Neural progenitor cell (in vitro differentiated cells): ENCODE results near the gene NOX3. TPM values are rescaled to one million over a fixed set of nuclear protein-coding genes. Genes with fewer than 3 reads are reported as not detected.

ENCODE experiments used
- DNase-seq: peaks from one replicate; pipeline ENCODE4 v3.0.0-alpha.2; 2016; ENCODE audit warnings: low spot score
- H2AFZ ChIP-seq: fragments of 200-600 bp; sonication (generic); replicated peaks from 2 replicates; pipeline ENCODE4 v1.6.1; 2016; ENCODE audit warnings: antibody characterized with exemption
- H3F3A ChIP-seq: fragments of 200-600 bp; sonication (generic); 2 replicates; pipeline ENCODE4 v1.6.1; 2016; ENCODE audit warnings: antibody characterized with exemption, low read depth
- H3K27ac ChIP-seq: fragments of 200-600 bp; sonication (generic); 2 replicates; pipeline ENCODE4 v1.5.1; 2016; ENCODE audit warnings: mild to moderate bottlenecking
- H3K27me3 ChIP-seq: fragments of 200-600 bp; sonication (generic); 2 replicates; pipeline ENCODE4 v1.6.1; 2016; ENCODE audit warnings: mild to moderate bottlenecking, moderate library complexity
- H3K36me3 ChIP-seq: fragments of 200-600 bp; sonication (generic); 2 replicates; pipeline ENCODE4 v1.5.1; 2016
- H3K4me1 ChIP-seq: fragments of 200-600 bp; sonication (generic); 2 replicates; pipeline ENCODE4 v1.6.1; 2016; ENCODE audit warnings: mixed run types
- H3K4me2 ChIP-seq: fragments of 200-600 bp; sonication (generic); 2 replicates; pipeline ENCODE4 v1.6.1; 2016
- H3K4me3 ChIP-seq: fragments of 200-600 bp; sonication (generic); 2 replicates; pipeline ENCODE4 v1.5.1; 2016
- H3K79me2 ChIP-seq: fragments of 200-600 bp; sonication (generic); 2 replicates; pipeline ENCODE4 v1.6.1; 2016; ENCODE audit warnings: low read depth
- H3K9ac ChIP-seq: fragments of 200-600 bp; sonication (generic); 2 replicates; pipeline ENCODE4 v1.6.1; 2016
- H3K9me3 ChIP-seq: fragments of 200-600 bp; sonication (generic); 2 replicates; pipeline ENCODE4 v1.5.1; 2016; ENCODE audit warnings: low read depth
- H4K20me1 ChIP-seq: fragments of 200-600 bp; sonication (generic); 2 replicates; pipeline ENCODE4 v1.6.1; 2016; ENCODE audit warnings: low read depth
- H3K27ac Mint-ChIP-seq: 3 replicates; pipeline ENCODE4 v1.8.0; 2021; ENCODE audit warnings: mixed read lengths
- H3K27me3 Mint-ChIP-seq: 2 replicates; pipeline ENCODE4 v1.8.0; 2022; ENCODE audit warnings: low read depth, mild to moderate bottlenecking, inconsistent platforms, moderate library complexity, mixed read lengths; ENCODE audit not compliant: insufficient read depth
- H3K36me3 Mint-ChIP-seq: 3 replicates; pipeline ENCODE4 v1.8.0; 2021; ENCODE audit warnings: mixed read lengths
- H3K4me1 Mint-ChIP-seq: 3 replicates; pipeline ENCODE4 v1.8.0; 2021; ENCODE audit warnings: mixed read lengths
- H3K4me3 Mint-ChIP-seq: 3 replicates; pipeline ENCODE4 v1.8.0; 2021; ENCODE audit warnings: mild to moderate bottlenecking, moderate library complexity, mixed read lengths
- H3K9me3 Mint-ChIP-seq: 3 replicates; pipeline ENCODE4 v1.8.0; 2020; ENCODE audit warnings: mixed read lengths
- CTCF ChIP-seq: fragments of 200-600 bp; sonication (generic); IDR thresholded peaks from 2 replicates; pipeline ENCODE4 v1.5.1; 2017; ENCODE audit warnings: antibody characterized with exemption, mild to moderate bottlenecking
- EZH2 ChIP-seq: fragments of 200-600 bp; sonication (generic); IDR thresholded peaks from 2 replicates; pipeline ENCODE4 v1.6.1; 2017; ENCODE audit warnings: antibody characterized with exemption, mild to moderate bottlenecking, moderate library complexity
- EZH2phosphoT487 ChIP-seq: fragments of 200-600 bp; sonication (generic); IDR thresholded peaks from 2 replicates; pipeline ENCODE4 v1.6.1; 2017; ENCODE audit warnings: antibody characterized with exemption
- total RNA-seq: library from RNA; depleted of rRNA; stranded (reverse); fragments of >200 nt; gene quantifications from 2 replicates; pipeline ENCODE4 v1.2.3, GENCODE V29; 2015; ENCODE audit warnings: low replicate concordance

Gene NOX3
- total RNA-seq, 1 donor from 2014 or later, result not detected

- DNase-seq, result no peak
- no peak overlapping the region for H2AFZ ChIP-seq
- no peaks in the 10 kb centered on the region for H3K4me1 ChIP-seq
- H3F3A ChIP-seq, result no peaks in the 10 kb centered on the region
- H3K9ac ChIP-seq, result no peak overlapping the region
- no peak overlapping the region for H3K4me3 Mint-ChIP-seq
- H4K20me1 ChIP-seq, result no peaks in the 10 kb centered on the region
- H3K27me3 ChIP-seq, result no peaks in the 10 kb centered on the region
- no peaks in the 10 kb centered on the region for H3K4me1 Mint-ChIP-seq
- H3K36me3 Mint-ChIP-seq, result no peaks in the 10 kb centered on the region
- no peaks in the 10 kb centered on the region for H3K36me3 ChIP-seq
- no peak overlapping the region for H3K27ac Mint-ChIP-seq
- H3K9me3 ChIP-seq, result peaks cover 4% of the 10 kb centered on the region
- H3K9me3 Mint-ChIP-seq, result peaks cover 23% of the 10 kb centered on the region
- no peaks in the 10 kb centered on the region for H3K79me2 ChIP-seq
- H3K27me3 Mint-ChIP-seq, result peaks cover 4% of the 10 kb centered on the region
- no peak overlapping the region for H3K27ac ChIP-seq
- H3K4me3 ChIP-seq, result no peak overlapping the region
- no peak overlapping the region for H3K4me2 ChIP-seq
- TF ChIP-seq EZH2 (no peak), EZH2phosphoT487 (no peak)
Measured at GRCh38 chr6:155347800-155348199, 107.8 kb downstream of the NOX3 start.

- H3K4me1 ChIP-seq, result no peaks in the 10 kb centered on the region
- H3K27me3 Mint-ChIP-seq, result peaks cover 4% of the 10 kb centered on the region
- H3K36me3 Mint-ChIP-seq, result no peaks in the 10 kb centered on the region
- H3F3A ChIP-seq, result no peaks in the 10 kb centered on the region
- H3K27ac ChIP-seq, result no peak overlapping the region
- no peaks in the 10 kb centered on the region for H3K79me2 ChIP-seq
- H3K9me3 ChIP-seq, result peaks cover 4% of the 10 kb centered on the region
- H3K4me1 Mint-ChIP-seq, result no peaks in the 10 kb centered on the region
- TF ChIP-seq EZH2phosphoT487 (no peak), CTCF (no peak), EZH2 (no peak)
- no peak overlapping the region for H3K9ac ChIP-seq
- no peaks in the 10 kb centered on the region for H3K36me3 ChIP-seq
- no peak overlapping the region for H3K27ac Mint-ChIP-seq
- peaks cover 23% of the 10 kb centered on the region for H3K9me3 Mint-ChIP-seq
- no peak for DNase-seq
- H3K4me3 ChIP-seq, result no peak overlapping the region
- no peak overlapping the region for H3K4me2 ChIP-seq
- no peaks in the 10 kb centered on the region for H3K27me3 ChIP-seq
- no peaks in the 10 kb centered on the region for H4K20me1 ChIP-seq
- H3K4me3 Mint-ChIP-seq, result no peak overlapping the region
- no peak overlapping the region for H2AFZ ChIP-seq
Measured at GRCh38 chr6:155346957-155347356, 108.7 kb downstream of the NOX3 start.

Other genes with a start within 250 kb of the NOX3 start
- not detected in 2 replicates for gene CLDN20, start 191.8 kb downstream of the NOX3 start, total RNA-seq
- 24.1 and 24.6 TPM in 2 replicates for gene TFB1M, start 141.4 kb downstream of the NOX3 start, total RNA-seq